HG02943 (cell line): ENCODE measurements around the gene PPP1R2.
"Not testable (repeated sequence)": the region's sequence is repeated elsewhere in the genome, so short reads cannot be mapped to it uniquely, and the experiment has no call there.

ENCODE experiments used
- ATAC-seq: cut with Tn5 transposase; IDR thresholded peaks from one replicate; pipeline ENCODE4 v1.9.1; 2021; ENCODE audit warnings: mild to moderate bottlenecking, low read depth, moderate library complexity; ENCODE audit not compliant: unreplicated experiment

PPP1R2 gene

DNA sequence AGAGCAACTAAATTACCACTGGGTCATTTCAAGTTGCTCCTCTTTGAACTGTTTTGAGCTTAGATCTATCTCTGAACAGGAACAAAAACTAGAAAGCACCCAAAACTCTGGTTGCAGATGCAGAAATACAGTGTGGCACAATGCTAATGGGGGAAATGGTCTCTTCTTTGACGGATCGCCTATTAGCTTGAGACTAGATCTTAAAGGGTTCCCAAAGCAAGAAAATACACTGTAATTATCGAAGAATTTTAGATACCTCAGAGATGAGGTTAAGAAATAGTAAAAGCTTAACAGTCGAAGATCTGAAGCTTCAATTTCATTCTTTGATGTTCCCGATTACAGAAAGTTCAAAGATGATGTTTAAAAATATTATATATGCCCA, 818 bp downstream of the PPP1R2 start:
- no peak for ATAC-seq

DNA sequence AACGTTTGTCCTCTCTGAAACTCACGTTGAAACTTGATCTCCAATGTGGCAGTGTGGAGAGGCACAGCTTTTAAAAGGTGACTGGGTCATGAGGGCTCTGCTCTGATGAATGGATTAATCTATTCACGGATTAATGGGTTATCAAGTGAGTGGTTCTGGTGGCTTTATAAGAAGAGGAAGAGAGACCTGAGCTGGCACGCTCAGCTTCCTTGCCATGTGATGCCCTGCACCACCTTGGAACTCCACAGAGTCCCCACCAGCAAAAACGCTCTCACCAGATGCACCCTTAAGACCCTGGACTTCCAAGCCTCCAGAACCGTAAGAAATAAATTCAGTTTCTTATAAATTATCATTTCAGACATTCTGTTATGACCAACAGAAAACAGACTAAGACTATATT, 2.6 kb downstream of the PPP1R2 start:
- ATAC-seq = no peak

DNA sequence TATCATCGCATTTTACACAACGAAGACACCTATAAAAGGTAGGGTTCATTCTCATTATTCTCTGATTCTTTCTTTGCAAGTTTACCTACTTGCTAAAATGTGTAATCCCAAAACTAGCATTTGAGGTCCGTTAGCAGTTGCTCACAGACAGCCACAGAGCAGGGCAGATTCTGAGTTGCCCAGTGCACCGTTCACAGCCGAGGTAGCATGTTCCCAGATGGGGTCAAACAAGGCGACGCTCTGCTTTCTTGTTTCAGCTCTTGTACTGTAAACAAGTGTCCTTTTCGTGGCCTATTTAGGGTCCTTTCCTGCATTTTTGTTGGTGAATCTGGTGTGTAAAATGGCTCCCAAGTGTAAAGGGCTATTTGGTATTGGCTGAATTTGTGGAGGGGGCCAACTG, 3.1 kb downstream of the PPP1R2 start:
- ATAC-seq = no peak

DNA sequence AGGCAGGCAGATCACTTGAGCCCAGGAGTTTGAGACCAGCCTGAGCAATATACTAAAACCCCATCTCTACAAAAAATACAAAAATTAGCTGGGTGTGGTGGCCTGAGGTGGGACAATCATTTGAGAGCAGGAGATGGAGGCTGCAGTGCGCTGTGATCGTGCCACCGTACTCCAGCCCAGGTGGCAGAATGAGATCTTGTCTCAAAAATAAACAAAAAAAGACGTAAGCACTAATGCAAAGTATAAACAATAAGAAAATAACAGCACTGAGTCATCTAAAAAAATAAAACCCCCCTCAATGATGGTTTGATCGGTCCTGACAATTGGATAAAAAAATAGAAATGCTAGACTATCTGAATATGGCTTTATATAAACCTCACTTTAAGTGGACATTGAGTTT, 3.6 kb downstream of the PPP1R2 start:
- no peak for ATAC-seq

DNA sequence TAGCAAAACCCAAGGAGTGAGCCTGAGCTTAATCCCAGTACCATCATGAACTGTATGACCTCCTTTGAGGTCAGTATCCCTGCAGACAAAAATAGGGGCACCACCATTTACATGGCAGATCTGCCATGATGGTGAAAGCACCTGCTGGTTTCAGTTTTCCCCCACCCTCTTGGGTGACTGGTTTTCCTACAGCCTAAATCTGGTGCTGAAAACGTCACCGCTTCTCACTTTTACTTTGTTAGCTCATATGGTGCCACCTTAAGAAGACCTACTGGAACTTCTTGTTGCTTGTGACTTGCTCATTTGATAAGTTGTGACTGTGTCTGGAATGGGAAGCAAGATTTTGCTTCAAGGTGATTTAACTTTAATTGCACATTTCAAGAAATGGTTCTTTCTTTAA, 5.1 kb downstream of the PPP1R2 start:
- ATAC-seq = no peak

DNA sequence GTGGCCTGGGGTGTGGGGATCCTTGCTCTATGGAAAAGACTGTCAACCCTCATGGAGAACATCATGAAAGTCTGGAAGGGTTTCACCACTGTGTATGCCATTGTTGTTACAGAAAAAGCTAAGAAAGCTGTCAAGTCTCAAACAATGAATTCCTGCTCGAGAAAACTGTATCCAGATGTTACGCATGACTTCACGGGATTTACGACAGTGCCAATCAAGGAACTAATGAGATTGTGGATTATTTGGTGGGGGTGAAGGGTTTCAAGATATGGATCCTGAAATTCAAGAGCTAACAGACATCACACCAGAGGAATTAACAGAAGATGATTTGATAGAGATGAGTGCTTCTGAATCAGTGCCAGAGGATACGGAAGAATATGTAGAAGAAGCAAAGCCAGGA, 7.8 kb downstream of the PPP1R2 start:
- ATAC-seq = no peak

DNA sequence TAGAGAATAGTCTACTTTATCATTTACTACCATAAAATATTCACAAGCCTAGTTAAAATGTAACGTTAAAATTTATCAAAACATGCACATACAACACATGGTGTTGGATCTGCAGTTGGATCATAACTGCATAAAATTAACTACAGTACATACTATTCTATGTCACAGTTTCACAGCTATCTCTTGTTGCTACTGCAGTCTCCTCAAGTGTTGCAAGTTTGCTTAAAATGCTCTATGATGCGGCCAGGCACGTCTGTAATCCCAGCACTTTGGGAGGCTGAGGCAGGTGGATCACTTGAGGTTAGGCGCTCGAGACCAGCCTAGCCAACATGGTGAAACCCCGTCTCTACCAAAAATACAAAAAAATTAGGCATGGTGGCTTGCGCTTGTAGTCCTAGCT, 10.3 kb downstream of the PPP1R2 start:
- no peak for ATAC-seq

DNA sequence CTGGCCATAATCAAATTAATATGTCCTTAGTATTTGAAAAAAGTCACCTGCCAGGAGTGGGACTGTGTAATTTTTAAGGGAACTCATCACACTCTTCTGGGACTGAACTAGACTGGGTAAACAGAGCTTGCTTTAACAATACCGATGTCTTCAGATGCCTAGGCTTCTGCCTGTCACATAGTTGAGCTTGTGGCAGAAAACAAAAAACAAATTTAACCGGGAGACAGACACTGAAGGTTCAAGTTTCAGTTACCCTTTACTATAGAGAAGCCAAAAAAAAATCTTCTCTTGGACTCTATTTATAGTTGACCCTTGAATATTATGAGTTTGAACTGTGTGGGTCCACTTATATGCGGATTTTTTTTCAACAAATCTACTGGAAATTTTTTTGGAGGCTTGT, 10.8 kb downstream of the PPP1R2 start:
- no peak for ATAC-seq

DNA sequence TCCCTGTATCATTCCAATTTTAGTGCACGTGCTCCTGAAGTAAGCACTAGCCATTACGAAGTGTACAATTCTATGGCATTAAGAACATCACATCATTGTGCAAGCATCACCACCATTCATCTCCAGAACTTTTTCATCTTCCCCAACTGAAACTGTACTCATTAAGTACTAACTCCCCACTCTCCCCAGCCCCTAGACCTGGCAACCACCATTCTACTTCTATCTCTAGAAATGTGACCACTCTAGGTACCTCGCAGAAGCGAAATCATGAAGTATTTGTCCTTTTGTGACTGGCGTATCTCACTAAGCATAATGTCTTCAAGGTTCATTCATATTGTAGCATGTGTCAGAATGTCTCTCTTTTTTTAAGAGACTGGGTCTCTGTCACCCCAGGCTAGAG, 11.4 kb downstream of the PPP1R2 start:
- ATAC-seq = no peak

DNA sequence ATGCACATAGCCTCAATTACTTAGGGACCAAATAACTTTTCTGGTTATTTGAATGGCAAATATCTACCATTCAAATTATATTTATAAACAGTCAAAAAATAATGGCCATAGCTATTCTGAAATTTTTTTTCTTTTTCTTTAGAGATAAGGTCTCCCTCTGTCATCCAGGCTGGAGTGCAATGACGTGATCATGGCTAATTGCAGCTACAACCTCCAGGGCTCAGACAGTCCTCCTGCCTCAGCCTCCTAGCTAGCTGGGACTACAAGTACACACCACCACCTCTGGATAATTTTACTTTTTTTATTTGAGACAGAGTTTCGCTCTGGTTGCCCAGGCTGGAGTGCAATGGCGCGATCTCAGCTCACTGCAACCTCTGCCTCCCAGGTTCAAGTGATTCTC, 16.6 kb downstream of the PPP1R2 start:
- ATAC-seq = no peak

DNA sequence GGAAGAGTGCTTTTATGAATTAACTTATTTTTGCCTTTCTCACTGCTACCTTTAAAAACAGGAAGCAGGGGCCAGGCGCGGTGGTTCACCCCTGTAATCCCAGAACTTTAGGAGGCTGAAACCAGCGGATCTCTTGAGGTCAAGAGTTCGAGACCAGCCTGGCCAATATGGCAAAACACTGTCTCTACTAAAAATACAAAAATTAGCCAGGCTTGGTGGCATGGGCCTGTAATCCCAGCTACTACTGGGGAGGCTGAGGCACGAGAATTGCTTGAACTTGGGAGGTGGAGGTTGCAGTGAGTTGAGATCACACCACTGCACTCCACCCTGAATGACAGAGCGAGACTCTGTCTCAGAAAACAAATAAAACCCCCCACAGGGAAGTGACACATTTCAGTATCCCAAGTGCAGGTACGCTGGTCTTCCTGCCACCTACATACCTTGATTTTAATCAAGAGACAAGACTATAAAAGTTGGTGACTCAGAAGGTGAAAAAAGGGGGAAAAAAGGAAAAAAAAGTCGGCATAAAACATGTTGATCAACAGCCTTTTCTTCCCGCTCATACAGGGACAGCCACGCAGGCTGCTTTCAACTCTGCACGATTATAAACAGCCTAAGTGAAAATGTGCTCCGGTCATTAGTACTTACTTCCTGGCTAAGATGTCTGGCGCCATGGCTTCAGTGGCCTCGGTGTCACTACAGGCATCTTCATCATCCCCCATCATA, 18.8 kb downstream of the PPP1R2 start:
- no peak for ATAC-seq

DNA sequence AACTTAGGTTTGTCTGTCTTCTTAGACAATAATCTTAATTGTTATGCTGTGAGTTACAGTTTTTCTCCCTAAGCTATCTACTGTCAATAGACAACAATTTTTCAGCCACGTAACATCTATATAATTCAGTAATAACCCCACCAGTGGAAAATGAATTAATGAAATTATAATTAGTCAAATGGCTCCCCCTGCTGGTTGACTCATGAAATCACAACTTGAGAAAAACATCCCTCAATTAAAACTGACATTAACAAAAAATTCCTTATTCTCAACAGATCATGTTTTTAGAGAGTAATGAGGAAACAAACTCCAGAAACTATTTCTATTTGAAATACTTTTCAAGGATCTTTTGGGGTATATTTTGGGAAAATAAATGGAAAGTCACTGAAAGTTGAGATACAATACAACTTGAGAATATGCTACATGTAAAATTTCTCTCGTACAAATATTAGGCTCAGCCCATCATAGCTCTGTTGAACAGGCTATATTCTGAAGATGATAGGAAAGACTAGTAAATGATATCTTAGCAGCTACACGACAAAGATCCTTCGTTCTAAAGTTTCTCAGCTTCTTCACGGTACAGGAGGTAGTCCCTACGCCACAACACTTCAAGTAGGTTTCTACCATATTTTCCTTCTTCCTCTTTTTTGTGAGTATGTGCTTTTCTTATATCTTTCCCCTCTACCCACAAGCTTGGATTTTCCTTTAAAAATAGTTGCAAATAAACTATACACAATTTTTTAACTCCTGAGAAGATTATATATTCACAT, 20.7 kb downstream of the PPP1R2 start:
- ATAC-seq = no peak

DNA sequence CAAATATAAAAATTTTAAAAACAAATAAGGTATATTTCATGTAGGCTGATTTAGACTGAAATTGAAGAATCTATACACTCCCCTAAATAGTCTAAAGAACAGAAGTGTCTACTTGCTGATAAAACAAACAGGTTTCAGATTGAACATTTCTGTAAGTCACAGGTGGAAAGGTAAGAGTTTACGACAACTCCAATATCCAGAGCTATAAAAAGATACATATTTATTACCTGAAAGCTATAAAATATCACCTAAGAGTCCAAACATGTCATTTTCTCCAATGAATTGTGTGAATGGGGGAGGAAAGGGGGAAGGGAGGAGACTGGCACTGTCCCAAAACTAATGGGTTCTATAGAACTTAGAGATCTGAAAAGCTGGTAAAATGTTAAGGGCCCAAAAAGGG, 26.1 kb downstream of the PPP1R2 start:
- ATAC-seq = no peak

DNA sequence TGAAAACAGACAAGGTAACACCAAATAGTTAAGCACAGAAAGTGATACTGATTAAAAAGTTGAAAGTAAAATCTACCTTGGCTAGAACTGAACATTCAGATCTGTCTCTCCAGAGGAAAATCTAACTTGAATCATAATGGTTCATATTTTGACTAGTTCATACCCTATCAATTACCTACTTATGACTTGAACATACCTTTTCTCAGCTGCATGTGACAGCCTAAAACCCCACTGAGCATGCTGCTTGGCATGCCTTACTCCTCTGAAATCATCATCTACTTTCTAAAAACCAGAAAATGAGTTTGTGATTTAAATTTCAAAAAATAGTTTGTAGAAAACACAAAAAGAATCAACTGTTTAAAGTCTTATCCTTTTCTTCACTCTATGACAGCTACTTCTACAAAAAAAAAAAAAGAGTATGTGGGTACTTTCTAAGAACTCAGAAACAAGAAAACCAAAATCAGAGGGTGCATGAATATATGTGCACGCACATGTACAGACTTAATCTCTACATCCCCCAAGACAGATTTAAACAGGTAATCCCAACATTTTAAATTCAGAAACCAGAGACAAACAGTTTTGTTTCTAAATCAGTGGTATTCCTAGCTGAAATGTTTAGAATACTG, 28.4 kb downstream of the PPP1R2 start:
- ATAC-seq = not testable (repeated sequence)

DNA sequence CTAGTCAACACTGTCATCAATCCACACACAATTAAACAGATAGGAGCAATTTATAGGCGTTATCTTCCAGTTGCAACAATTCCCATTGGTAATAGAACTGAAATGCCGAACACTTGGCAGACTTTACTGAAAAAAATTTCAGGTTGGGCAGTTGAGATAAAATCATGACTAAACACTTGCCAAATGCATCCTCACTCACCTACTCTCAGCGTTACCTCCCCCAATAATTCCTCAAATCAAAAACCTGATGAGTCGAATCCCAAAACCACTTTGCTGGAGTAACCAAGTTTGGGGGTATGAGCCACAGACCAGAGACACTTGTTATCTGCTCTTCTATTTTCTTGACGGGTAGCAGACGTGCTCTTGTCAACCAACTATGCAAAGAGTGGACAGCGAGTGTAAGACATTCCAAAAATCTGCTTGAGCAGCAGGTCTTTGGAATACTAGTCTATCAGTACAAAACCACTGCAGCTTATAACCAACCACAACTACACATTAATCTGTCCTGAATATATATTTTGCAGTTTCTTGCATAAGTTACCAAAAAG, 30.3 kb downstream of the PPP1R2 start:
- no peak for ATAC-seq

DNA sequence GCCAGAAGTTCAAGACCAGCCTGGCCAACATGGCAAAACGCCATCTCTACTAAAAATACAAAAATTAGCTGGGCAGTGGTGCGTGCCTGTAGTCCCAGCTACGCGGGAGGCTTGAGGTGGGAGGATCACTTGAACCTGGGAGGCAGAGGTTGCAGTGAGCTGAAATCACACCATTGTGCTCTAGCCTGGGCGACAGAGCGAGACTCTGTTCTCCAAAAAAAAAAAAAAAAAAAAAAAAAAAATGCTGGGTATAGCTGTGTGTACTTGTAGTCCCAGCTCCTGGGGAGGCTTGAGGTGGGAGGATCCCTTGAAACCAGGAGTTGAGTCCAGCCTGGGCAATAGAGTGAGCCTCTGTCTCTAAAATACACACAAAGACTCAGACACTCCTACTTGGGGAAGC, 32.0 kb downstream of the PPP1R2 start:
- no peak for ATAC-seq

DNA sequence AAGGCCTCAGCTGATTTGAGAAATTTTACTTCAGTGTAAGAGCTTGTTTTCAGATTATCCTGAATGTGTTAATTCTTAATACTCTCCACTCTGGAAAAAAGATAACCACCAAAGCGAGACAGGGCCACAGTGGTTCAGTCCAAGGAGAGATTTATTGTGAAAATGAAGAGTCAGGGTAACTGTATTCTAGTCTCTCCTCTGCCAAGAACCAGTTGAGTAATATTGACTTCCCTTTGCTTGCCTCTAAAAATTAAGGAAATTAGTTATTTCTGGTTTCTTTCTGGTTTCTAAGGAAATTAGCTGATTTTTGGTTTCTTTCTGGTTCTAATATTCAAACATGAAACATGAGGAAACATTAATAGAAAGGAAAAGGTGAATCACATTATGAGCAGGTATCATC, 34.9 kb downstream of the PPP1R2 start:
- ATAC-seq = no peak

DNA sequence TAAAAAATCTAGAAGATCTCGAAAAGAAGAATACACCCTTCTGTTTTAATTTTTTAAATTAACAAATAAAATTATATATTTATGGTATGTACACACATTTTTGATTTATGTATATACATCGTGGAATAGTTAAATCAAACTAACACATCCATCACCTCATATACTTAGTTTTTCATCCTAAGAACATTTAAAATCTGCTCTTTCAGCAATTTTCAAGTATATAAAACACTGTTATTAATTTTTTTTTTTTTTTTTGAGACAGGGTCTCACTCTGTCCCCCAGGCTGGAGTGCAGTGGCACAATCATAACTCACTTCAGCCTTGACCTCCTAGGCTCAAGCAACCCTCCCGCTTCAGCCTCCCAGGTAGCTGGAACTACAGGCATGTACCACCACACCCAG, 67.5 kb downstream of the PPP1R2 start:
- ATAC-seq = no peak

DNA sequence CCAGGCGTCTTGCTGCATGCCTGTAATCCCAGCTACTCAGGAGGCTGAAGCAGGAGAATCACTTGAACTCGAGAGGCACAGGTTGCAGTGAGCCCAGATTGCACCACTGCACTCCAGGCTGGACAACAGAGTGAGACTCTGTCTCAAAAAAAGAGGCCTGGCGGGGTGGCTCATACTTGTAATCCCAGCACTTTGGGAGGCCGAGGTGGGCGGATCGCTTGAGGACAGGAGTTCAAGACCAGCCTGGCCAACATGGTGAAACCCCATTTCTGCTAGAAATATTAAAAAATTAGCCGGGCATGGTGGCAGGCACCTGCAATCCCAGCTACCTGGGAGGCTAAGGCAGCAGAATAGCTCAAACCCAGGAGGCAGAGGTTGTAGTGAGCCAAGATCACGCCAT, 68.0 kb downstream of the PPP1R2 start:
- not testable (repeated sequence) for ATAC-seq

DNA sequence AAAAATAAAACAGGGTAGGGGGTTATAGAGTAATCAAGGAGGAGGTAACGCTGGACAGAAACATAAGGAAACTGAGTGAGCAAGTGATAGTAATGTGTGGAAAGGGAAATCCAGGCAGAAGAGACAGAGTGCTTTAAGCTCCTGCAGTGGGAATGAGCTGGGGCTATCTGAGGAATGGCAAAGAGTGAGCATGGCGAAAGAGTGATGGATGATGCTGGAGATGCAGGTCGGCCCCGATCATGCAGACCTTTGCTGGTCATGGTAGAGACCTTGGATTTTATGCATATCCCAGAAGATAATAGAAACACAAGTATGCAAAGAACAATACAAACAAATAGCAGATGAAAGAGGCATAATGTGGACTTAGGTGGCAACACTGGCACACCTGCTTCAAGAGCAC, 74.3 kb downstream of the PPP1R2 start:
- ATAC-seq = no peak

DNA sequence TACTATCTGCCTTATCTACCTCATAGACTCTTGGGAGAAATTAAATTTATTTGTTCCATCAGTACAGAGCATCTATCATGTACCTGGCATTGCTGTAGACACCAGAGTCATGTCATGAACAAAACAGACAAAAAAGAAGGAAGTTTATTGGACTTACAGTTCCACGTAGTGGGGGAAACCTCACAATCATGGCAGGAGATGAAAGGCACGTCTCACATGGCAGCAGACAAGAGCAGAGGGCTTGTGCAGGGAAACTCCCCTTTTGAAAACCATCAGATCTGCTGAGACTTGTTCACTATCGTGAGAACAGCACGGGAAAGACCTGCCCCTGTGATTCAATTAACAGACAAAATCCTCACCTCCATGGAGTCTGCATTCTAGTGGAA, 74.7 kb downstream of the PPP1R2 start:
- no peak for ATAC-seq
